A673 (cell line): ENCODE measurements around the gene ASB3. TPM values are rescaled to one million over a fixed set of nuclear protein-coding genes. Genes with fewer than 3 reads are reported as not detected.

ENCODE experiments used
- BruUV-seq: library from RNA; stranded (reverse); fragments of 400-500 nt; replicated peaks from 2 replicates; lab custom pipeline; 2021; lab: Mats Ljungman, UMichigan
- CTCF ChIA-PET: fragments of 300-600 bp; sonication (Branson Sonifier 250); formaldehyde crosslinking; loops from one replicate; lab custom pipeline; 2022; ENCODE audit warnings: antibody characterized with exemption; lab: Charles Lee
- POLR2A ChIA-PET: fragments of 300-600 bp; sonication (Branson Sonifier 250); formaldehyde crosslinking; loops from one replicate; lab custom pipeline; 2022; ENCODE audit warnings: antibody characterized with exemption; ENCODE audit not compliant: low non-redundant PET; lab: Charles Lee
- DNase-seq: peaks from one replicate; pipeline ENCODE4 v3.0.0-alpha.2; 2015; ENCODE audit warnings: low spot score
- H3K27ac ChIP-seq: fragments of 200-600 bp; sonication (generic); 2 replicates; pipeline ENCODE4 v1.5.1; 2016; ENCODE audit warnings: mixed run types, low read depth, mild to moderate bottlenecking, mixed read lengths, antibody characterized with exemption, low read length; ENCODE audit not compliant: poor library complexity, severe bottlenecking
- H3K27me3 ChIP-seq: fragments of 200-600 bp; sonication (generic); replicated peaks from 2 replicates; pipeline ENCODE4 v1.6.1; 2017; ENCODE audit warnings: mixed run types, low read depth, mild to moderate bottlenecking, mixed read lengths, antibody characterized with exemption, low read length; ENCODE audit not compliant: insufficient read depth, poor library complexity
- H3K36me3 ChIP-seq: fragments of 200-600 bp; sonication (generic); 2 replicates; pipeline ENCODE4 v1.6.1; 2016; ENCODE audit warnings: mixed run types, mild to moderate bottlenecking, mixed read lengths, antibody characterized with exemption, low read length; ENCODE audit not compliant: insufficient read depth, poor library complexity, severe bottlenecking
- H3K4me1 ChIP-seq: fragments of 200-600 bp; sonication (generic); 2 replicates; pipeline ENCODE4 v1.6.1; 2017; ENCODE audit warnings: mixed run types, mild to moderate bottlenecking, mixed read lengths, antibody characterized with exemption, low read length; ENCODE audit not compliant: insufficient read depth, poor library complexity, severe bottlenecking
- H3K4me3 ChIP-seq: fragments of 200-600 bp; sonication (generic); 2 replicates; pipeline ENCODE4 v1.5.1; 2016; ENCODE audit warnings: low read depth, mixed run types, mild to moderate bottlenecking, mixed read lengths, low read length; ENCODE audit not compliant: poor library complexity, severe bottlenecking
- H3K9me3 ChIP-seq: fragments of 200-600 bp; sonication (generic); 2 replicates; pipeline ENCODE4 v1.6.1; 2016; ENCODE audit warnings: mixed run types, low read depth, mild to moderate bottlenecking, mixed read lengths, antibody characterized with exemption, low read length; ENCODE audit not compliant: poor library complexity, severe bottlenecking
- EZH2 ChIP-seq: fragments of 200-600 bp; sonication (generic); IDR thresholded peaks from 2 replicates; pipeline ENCODE4 v1.6.1; 2017; ENCODE audit warnings: borderline replicate concordance, low read depth, mild to moderate bottlenecking, mixed read lengths, antibody characterized with exemption, low read length; ENCODE audit not compliant: poor library complexity, severe bottlenecking
- intact Hi-C: fragments of 100-400 bp; cut with micrococcal nuclease; formaldehyde crosslinking; loops from one replicate; pipeline ENCODE4 v1.10.0; 2022; ENCODE audit not compliant: unreplicated experiment
- total RNA-seq: library from RNA; stranded (reverse); gene quantifications from 2 replicates; pipeline ENCODE4 v1.2.3, GENCODE V29; 2021
- TF ChIP-seq, protein P1 (sequence below): fragments of 300-800, 200-600 bp; sonication (generic); conservative IDR thresholded peaks from 2 replicates; pipeline ENCODE4 v1.5.1; 2017; ENCODE audit warnings: low read depth, mild to moderate bottlenecking, antibody characterized with exemption, low read length, moderate library complexity, mixed read lengths

The ASB3 gene
- total RNA-seq, 1 experiment from 2014 or later, result 18.7 TPM

DNA sequence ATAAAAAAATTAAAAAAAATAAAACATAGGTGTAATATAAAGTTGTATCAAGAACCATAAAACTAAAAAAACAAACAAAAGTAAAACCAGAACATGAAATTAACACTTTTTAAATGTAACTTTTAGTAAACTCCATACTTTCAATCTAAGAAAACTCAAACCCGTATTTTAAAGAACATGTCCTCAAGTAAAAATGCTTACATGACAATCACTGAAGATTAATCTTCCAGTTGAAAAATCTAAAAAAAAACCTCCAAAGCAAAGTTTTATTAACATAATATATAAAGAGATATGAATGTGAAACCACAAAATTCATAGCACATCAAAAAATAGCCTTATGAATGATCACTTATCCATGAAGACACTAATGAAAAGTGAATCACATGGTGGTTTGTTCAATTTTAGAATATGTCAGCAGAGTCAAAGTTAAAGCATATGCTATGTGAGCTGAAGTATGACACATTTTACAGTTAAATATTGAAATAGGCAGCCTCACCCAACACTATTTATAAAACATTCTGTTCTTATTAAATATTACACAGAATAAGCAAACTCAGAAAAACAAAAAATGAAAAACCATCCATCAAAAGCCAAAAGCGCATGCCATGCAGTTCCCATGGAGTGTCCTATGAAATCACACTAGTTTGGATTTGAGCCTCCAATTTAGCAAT lies 42.2 kb downstream of the ASB3 start:
- Histone ChIP-seq H3K27me3 (no peaks in the 10 kb centered on the region), H3K36me3 (no peaks in the 10 kb centered on the region), H3K4me1 (no peaks in the 10 kb centered on the region), H3K4me3 (no peak overlapping the region), H3K9me3 (no peaks in the 10 kb centered on the region), H3K27ac (no peak overlapping the region)
- intact Hi-C loops, result no loop called here
- TF ChIP-seq, protein P1, sequence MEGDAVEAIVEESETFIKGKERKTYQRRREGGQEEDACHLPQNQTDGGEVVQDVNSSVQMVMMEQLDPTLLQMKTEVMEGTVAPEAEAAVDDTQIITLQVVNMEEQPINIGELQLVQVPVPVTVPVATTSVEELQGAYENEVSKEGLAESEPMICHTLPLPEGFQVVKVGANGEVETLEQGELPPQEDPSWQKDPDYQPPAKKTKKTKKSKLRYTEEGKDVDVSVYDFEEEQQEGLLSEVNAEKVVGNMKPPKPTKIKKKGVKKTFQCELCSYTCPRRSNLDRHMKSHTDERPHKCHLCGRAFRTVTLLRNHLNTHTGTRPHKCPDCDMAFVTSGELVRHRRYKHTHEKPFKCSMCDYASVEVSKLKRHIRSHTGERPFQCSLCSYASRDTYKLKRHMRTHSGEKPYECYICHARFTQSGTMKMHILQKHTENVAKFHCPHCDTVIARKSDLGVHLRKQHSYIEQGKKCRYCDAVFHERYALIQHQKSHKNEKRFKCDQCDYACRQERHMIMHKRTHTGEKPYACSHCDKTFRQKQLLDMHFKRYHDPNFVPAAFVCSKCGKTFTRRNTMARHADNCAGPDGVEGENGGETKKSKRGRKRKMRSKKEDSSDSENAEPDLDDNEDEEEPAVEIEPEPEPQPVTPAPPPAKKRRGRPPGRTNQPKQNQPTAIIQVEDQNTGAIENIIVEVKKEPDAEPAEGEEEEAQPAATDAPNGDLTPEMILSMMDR, result no peak
- no peak for TF ChIP-seq EZH2
- POLR2A ChIA-PET, result no interaction called here
- DNase-seq, result no peak
- no TSS peak for BruUV-seq
- CTCF ChIA-PET, result no interaction called here

DNA sequence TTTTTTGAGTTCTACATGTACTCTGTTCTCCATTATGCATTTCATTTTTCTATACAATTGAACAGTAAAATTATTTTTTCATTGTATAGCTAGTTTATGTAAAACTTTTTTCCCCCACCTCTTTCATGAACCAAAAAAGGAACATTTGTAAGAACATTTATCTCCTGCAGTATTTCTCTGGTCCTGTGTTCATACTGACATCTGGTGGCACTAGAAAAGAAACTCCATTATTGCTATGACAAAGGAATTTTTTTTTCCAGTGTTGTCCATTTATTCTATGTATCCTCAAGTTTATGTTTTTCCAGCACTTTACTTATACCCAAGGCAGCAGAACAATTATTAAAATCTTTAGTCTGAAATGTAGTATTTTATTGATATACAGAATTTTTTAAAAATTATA lies 46.6 kb downstream of the ASB3 start:
- intact Hi-C loops, result no loop called here
- no TSS peak for BruUV-seq
- CTCF ChIA-PET, result no interaction called here

DNA sequence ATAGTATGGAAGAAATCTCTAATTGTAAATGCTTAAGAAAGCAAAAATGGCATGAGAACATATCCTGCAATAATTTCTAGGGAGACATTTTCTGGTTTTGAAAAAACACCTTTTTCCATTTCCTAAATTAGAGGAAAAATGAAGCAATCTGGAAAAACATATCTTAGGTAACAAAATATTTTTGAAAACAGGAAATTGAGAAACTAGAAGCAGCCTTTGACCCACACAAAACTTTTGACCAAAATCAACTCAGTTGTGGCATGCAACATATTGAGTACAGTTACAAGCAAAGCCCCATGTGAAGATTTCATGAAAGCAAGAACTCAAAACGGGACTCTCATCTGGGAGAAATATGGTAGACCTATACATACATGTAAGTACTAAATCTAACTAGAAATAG lies 47.7 kb downstream of the ASB3 start:
- BruUV-seq, result no TSS peak
- Histone ChIP-seq H3K27me3 (no peaks in the 10 kb centered on the region), H3K9me3 (no peaks in the 10 kb centered on the region), H3K4me1 (no peaks in the 10 kb centered on the region), H3K4me3 (no peak overlapping the region), H3K36me3 (no peaks in the 10 kb centered on the region), H3K27ac (no peak overlapping the region)
- ChIA-PET CTCF (no interaction called here), POLR2A (no interaction called here)
- TF ChIP-seq EZH2, result no peak
- TF ChIP-seq, protein P1, result no peak
- intact Hi-C loops, result loop anchor here (1.0 kb wide), 1 partner anchor 316 kb away; no protein-coding TSS in a partner anchor
- DNase-seq, result no peak

More for the DNA sequence above, 46.6 kb downstream of the ASB3 start:
- TF ChIP-seq EZH2, result no peak
- TF ChIP-seq, protein P1, result peak; percentile 59
- POLR2A ChIA-PET, result no interaction called here
- Histone ChIP-seq H3K4me3 (no peak overlapping the region), H3K4me1 (no peaks in the 10 kb centered on the region), H3K9me3 (no peaks in the 10 kb centered on the region), H3K27me3 (no peaks in the 10 kb centered on the region), H3K27ac (no peak overlapping the region), H3K36me3 (no peaks in the 10 kb centered on the region)
- peak; percentile 50 for DNase-seq
